Left lobe of liver (tissue), 2 donors: ENCODE data around the gene GAN. TPM values are rescaled to one million over a fixed set of nuclear protein-coding genes. Genes with fewer than 3 reads are reported as not detected.
A peak's percentile ranks its signal among the peaks of the same experiment; 100 is the strongest.

ENCODE experiments used
- ATAC-seq: fragments of 200-7000 bp; cut with Tn5 transposase; one replicate; pipeline ENCODE4 v1.9.1; 2020; ENCODE audit warnings: mild to moderate bottlenecking, moderate library complexity
- DNase-seq: peaks from one replicate; pipeline ENCODE4 v3.0.0-alpha.2; 2020; ENCODE audit warnings: low spot score
- total RNA-seq: library from RNA; stranded (reverse); gene quantifications from one replicate; pipeline ENCODE4 v1.2.1, GENCODE V29; 2021
- donor health status: DM: no; HTN: no; CAD: no; lungs with moderate emphysema.
- donor health status: DM: no; HTN: yes; CAD: no.

GAN gene
- total RNA-seq, 1 donor from 2014 or later = 2.9 TPM

- ATAC-seq = no peak
Observed at GRCh38 chr16:81349608-81350305, 35.0 kb downstream of the GAN start.

DNA sequence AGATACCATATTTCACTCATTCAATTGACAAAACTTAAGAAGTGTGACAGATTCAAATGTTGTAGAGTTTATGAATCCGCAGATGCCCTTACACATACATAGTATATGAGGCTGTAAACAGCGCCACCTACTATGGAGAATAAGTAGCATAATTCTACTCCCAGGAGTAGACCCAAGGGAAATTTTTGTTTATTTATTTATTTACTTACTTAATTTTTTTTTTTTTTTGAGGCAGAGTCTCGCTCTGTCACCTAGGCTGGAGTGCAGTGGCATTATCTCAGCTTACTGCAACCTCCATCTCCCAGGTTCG is 35.5 kb downstream of the GAN start:
- DNase-seq = no peak
- ATAC-seq = no peak

More at GRCh38 chr16:81349608-81350305, 35.0 kb downstream of the GAN start:
- no peak for DNase-seq

GRCh38 chr16:81353895-81354294 is 39.1 kb downstream of the GAN start:
- no peak for ATAC-seq
- DNase-seq = no peak

DNA sequence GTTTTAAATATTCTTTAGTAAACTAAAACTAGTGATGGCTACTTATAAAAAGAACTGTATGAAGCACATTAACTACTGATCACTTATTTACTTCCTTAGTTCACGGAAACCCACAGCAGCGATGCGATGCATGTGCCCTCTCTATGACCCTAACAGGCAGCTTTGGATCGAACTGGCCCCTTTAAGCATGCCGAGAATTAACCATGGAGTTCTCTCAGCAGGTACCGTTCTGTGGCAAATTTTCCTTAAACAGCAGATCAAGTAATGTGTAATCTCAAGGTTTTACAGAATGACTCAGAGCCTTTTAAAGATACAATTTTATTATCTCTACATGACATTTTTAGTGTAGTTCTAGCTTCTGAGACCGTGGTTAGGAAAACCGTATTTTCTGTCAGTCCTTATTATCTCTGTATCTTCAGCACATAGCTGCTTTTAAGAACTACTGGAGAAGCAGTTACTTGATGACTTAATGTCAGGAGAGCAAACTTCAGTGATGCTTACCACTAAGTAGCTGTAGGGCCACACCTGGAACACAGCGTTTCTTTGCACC is 43.0 kb downstream of the GAN start:
- DNase-seq (no peak), ATAC-seq (no peak)

DNA sequence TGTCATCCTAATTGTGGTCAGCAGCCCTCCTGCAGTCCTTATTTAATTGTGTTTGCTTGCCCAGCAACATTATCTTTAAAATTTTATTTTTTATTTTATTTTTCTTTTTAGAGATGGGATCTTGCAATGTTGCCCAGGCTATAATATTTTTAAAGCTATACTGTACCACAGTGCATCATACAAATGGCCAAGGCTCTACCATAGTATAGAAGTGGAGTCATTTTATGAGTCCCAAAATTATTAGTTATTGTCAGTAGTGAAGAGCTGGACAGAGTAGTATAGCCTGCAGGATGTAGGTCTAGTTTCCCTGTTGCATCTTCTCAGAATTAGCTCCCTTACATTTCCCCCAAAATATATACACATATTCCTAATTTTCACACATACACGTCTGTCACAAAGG is 44.1 kb downstream of the GAN start:
- DNase-seq (no peak), ATAC-seq (no peak)

DNA sequence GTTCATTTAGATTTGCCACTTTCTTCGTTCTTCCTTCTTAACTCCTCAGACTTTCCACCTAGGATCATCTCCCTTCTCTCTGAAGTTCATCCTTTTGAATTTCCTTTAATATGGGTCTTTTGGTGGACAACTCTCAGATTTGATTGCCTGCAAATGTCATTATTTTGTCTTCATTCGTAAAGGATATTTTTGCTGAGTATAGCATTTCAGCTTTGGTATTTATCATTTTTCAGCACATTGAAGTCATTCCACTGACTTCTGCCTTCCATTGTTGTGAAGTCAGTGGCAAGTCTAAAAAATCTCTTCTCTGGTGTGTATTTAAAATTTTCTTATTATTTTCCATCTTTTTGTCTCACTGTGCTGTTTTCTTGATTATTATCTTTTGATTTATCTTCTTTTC is 45.4 kb downstream of the GAN start:
- ATAC-seq (no peak), DNase-seq (no peak)

GRCh38 chr16:81365731-81366130 is 51.0 kb downstream of the GAN start:
- ATAC-seq (no peak), DNase-seq (no peak)

DNA sequence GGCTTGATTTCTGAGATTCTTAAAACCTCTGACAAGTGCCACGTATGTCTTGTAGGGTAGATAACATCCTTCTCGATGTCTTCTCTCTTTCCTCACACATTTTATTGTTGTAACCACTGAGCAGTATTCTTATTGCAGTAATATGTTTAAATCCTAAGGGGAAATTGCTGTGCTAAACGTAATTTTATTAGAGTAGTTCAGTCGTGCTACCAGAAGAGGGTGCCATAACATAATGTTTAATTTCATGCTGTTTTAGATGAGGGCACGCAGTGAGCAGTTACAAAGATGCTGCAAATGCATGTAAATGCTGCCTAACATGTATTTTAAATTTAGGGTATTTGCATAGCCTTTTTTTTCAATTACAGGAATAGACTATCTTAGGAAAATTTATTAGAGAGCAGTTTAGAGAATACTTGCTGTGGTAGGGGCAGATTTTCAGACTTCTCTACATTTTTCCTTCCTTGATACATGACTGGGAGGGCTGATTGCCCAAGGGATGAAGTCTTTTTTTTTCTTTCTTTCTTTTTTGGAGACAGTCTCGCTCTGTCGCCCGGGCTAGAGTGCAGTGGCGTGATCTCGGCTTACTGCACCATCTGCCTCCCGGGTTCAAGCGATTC is 51.7 kb downstream of the GAN start:
- ATAC-seq = peak; percentile 84
- no peak for DNase-seq

DNA sequence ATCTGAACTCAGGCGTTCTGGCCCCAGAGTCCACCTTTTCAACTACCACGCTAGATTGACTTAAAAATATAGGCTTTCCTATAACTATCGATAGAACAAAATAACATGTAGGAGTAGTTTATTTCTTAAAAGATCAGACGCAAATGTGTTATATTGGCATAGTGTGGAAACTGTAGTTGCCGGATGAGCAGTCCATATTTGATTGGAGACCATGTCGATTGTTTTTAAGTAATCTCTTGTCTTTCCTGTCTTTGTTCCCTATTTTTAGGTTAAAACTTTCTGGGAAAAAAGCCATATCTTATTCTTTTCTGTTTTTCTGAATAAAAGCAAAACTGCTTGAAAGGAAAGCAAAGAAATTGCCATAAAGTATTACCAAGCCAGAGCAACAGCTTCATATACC is 53.1 kb downstream of the GAN start:
- peak; percentile 17 for ATAC-seq
- DNase-seq = no peak

- no peak for ATAC-seq
- DNase-seq = no peak
Observed at GRCh38 chr16:81369888-81370504, 55.2 kb downstream of the GAN start.

DNA sequence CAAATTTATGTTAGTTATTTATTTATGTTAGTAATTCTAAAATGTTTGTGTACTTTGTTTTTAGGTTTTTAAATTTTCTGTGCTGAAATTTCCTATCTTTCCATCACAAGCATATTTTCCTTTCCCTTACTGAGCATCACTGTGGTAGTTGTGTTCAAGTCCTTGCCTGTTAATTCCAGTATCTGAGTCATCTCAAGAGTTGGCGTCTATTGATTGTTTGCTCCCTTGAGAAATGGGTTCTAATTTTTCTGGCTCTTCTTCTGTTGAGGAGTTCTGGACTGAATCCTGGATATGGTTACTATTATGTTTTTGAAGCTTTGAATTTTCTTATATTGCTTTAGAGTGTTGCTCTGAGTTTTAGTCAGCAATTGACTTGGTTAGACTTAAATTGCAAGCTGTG is 56.3 kb downstream of the GAN start:
- ATAC-seq = no peak
- no peak for DNase-seq

GRCh38 chr16:81374550-81374949 is 59.8 kb downstream of the GAN start:
- DNase-seq = no peak
- no peak for ATAC-seq

DNA sequence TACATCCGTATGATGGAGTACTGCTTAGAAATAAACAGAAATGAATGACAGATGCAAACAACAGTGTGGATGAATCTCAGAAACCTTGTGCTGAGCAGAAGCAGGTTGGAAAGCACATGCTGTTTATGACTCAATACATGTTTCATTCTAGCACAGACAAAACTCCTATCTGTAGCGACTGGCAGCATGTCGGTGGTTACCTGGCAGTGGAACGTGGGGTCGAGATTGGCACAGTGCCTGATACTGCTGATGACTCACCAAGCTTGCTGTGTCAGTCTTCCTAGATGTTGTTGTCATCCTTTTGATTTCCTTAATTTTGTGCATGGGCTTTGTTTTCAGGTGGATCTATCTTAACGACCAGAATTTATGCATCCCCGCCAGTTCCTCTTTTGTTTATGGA is 62.1 kb downstream of the GAN start:
- DNase-seq = no peak
- ATAC-seq = no peak

DNA sequence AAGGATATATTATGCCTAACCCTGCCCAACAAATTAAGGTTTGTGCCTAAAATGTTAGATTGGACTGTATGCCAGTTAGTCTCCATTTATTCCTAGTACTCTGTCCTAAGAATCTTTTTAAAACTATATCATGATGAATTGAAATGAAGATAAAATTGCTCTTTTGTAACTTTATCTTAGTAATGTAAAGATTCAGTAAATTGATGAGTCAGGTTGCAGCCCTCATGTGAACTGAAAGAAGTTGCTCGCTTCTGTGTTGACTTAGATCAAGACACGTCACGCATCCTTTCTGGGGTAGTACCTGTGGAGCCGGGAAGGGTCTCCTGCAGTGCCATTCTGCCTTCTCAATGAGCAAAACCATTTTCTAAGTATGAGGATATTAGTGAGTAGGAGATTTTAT is 63.3 kb downstream of the GAN start:
- no peak for DNase-seq
- ATAC-seq = no peak

DNA sequence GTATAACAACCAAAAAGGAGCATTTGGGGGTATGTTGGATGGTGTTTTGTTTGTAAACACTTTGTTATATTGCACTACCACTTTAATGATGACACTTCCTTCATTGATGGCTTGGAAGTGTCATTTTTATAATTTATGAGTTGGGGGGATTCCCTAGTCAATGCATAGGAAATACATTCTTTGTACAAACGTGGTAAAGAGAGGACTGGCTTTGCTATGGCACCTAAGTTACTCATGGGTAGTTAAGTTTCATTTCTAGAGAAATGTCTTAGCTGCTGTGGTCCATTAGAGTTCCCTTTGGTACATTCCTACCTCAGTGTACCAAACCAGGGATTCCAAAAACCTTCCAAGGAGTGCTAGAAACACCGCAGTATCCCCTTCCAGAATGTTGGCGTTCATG is 66.2 kb downstream of the GAN start:
- DNase-seq (no peak), ATAC-seq (no peak)

DNA sequence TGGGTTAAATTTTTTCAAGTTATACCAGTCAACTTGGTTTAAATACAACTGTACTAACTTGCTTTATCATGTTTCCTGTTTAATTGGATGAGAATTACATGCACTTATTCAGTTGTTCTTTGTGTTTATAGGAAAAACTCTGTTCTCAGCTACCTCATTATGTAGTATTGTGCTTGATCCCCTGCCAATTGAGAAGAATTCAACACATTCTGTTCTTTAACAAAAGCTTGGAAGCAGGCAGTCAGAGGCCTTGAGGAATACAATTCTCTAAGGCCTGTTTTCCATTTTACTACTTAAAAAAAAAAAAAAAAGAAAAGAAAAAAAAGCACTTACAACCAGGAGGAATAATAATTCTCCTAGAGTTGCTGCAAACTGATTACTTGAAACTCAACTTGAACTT is 69.2 kb downstream of the GAN start:
- DNase-seq (no peak), ATAC-seq (no peak)

GRCh38 chr16:81385031-81385756 is 70.4 kb downstream of the GAN start:
- DNase-seq = no peak
- ATAC-seq = no peak

- ATAC-seq (no peak), DNase-seq (no peak)
Observed at GRCh38 chr16:81388357-81388756, 73.6 kb downstream of the GAN start.

- ATAC-seq (no peak), DNase-seq (no peak)
Observed at GRCh38 chr16:81390840-81391239, 76.1 kb downstream of the GAN start.

- no peak for DNase-seq
- ATAC-seq = no peak
Observed at GRCh38 chr16:81392011-81392410, 77.2 kb downstream of the GAN start.

DNA sequence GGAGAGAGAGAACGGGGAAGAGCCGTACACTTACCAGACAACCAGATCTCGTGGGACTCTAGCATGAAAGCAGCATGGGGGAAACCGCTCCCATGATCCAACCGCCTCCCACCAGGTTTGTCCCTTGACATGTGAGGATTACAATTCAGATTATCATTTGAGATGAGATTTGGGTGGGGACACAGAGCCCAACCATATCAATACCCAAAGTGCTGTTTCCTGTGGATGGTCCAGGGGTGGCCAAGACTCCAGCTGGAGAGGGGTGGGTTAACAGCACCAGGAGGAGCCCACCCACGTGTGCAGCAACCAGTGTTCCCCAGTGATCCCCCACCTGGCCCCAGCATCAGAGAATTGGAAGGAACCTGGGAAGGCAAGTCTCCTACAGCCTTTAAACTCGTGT is 79.7 kb downstream of the GAN start:
- DNase-seq (peak; percentile 30), ATAC-seq (no peak)
